ENCODE results near the gene CUL9. TPM values are rescaled to one million over a fixed set of nuclear protein-coding genes. Genes with fewer than 3 reads are reported as not detected.

The CUL9 gene
- total RNA-seq, 1 experiment from 2014 or later: 39.6 TPM

DNA sequence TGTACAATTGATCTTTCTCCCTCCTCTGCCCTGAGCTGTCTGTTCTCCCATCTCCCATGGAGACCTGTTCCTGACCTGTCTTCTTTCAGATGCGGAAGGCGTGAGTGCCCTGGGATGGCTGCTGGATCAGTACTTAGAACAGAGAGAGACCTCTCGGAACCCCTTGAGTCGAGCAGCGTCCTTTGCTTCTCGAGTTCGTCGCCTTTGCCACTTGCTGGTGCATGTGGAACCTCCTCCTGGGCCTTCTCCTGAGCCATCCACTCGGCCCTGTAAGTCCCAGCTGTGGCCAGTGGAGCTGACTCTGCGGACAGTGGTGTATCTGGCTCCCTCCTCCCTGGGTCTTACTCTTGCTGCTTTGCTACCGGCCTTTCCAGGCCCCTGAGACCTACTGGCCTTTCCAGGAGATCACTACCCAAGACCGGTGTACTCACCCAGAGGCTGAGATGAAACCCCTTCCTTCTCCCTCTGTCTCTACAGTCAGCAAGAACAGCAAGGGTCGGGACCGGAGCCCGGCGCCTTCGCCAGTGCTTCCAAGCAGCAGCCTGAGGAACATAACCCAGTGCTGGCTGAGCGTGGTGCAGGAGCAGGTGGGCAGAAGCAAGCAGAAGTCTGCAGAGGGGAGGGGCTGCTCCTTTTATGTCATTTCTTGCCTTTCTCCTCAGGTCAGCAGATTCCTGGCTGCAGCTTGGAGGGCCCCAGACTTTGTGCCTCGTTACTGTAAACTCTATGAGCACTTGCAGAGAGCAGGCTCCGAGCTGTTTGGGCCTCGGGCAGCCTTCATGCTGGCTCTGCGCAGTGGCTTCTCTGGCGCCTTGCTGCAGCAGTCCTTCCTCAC lies 22.5 kb downstream of the CUL9 start:
- Mint-ChIP-seq H3K4me3 (ENCODE audit: unreplicated experiment) (no peak overlapping the region), H3K27ac (ENCODE audit: low read depth, unreplicated experiment) (no peak overlapping the region), H3K27me3 (ENCODE audit: insufficient read depth, unreplicated experiment) (no peaks in the 10 kb centered on the region), H3K4me1 (ENCODE audit: insufficient read depth, unreplicated experiment) (no peaks in the 10 kb centered on the region), H3K36me3 (ENCODE audit: insufficient read depth, unreplicated experiment) (peaks cover 31% of the 10 kb centered on the region), H3K9me3 (ENCODE audit: unreplicated experiment) (no peaks in the 10 kb centered on the region)
- CTCF ChIA-PET: interaction anchor here (1.1 kb wide), 1 partner anchor 24 kb away, joined by 4 read pairs; the partner anchor contains the start of gene DNPH1
- TF ChIP-seq, protein P1, sequence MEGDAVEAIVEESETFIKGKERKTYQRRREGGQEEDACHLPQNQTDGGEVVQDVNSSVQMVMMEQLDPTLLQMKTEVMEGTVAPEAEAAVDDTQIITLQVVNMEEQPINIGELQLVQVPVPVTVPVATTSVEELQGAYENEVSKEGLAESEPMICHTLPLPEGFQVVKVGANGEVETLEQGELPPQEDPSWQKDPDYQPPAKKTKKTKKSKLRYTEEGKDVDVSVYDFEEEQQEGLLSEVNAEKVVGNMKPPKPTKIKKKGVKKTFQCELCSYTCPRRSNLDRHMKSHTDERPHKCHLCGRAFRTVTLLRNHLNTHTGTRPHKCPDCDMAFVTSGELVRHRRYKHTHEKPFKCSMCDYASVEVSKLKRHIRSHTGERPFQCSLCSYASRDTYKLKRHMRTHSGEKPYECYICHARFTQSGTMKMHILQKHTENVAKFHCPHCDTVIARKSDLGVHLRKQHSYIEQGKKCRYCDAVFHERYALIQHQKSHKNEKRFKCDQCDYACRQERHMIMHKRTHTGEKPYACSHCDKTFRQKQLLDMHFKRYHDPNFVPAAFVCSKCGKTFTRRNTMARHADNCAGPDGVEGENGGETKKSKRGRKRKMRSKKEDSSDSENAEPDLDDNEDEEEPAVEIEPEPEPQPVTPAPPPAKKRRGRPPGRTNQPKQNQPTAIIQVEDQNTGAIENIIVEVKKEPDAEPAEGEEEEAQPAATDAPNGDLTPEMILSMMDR (IDR thresholded peaks at IDR 0.05; ENCODE audit: unreplicated experiment): no peak
- BruUV-seq (replicated peaks): no TSS peak
- no peak for DNase-seq (ENCODE audit: unreplicated experiment)
- POLR2A ChIA-PET: interaction anchor here (0.6 kb wide), 1 partner anchor 86 kb away, joined by 3 read pairs; no protein-coding TSS in a partner anchor
- intact Hi-C loops (cut with micrococcal nuclease): no loop called here

DNA sequence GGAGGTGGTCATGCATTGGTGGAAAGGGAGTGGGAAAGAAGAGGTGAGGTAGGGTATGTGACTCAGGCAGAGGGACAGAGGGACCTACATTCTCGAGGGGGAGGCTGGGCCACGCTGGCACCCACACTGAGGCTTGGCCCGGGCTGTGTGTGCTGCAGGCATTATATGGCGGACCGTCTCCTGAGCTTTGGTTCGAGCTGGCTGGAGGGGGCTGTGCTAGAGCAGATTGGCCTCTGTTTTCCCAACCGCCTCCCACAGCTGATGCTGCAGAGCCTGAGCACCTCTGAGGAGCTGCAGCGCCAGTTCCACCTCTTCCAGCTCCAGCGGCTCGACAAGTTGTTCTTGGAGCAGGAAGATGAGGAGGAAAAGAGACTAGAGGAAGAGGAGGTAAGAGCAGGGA lies 23.9 kb downstream of the CUL9 start:
- no TSS peak for BruUV-seq (replicated peaks)
- H3K4me1 Mint-ChIP-seq (ENCODE audit: insufficient read depth, unreplicated experiment): no peaks in the 10 kb centered on the region
- TF ChIP-seq, protein P1 (IDR thresholded peaks at IDR 0.05; ENCODE audit: unreplicated experiment): no peak
- intact Hi-C loops (cut with micrococcal nuclease): no loop called here
- no peak overlapping the region for H3K27ac Mint-ChIP-seq (ENCODE audit: low read depth, unreplicated experiment)
- H3K36me3 Mint-ChIP-seq (ENCODE audit: insufficient read depth, unreplicated experiment): peaks cover 30% of the 10 kb centered on the region
- no peaks in the 10 kb centered on the region for H3K9me3 Mint-ChIP-seq (ENCODE audit: unreplicated experiment)
- ChIA-PET CTCF (interaction anchor here (1.0 to 1.1 kb wide), 2 partner anchors 12 to 23 kb away, joined by 3 to 5 read pairs; partner anchors contain the start of gene DNPH1), POLR2A (no interaction called here)
- no peak overlapping the region for H3K4me3 Mint-ChIP-seq (ENCODE audit: unreplicated experiment)
- DNase-seq (ENCODE audit: unreplicated experiment): no peak
- no peaks in the 10 kb centered on the region for H3K27me3 Mint-ChIP-seq (ENCODE audit: insufficient read depth, unreplicated experiment)

- TF ChIP-seq, protein P1 (IDR thresholded peaks at IDR 0.05; ENCODE audit: unreplicated experiment): no peak
- H3K9me3 Mint-ChIP-seq (ENCODE audit: unreplicated experiment): no peaks in the 10 kb centered on the region
- no peak overlapping the region for H3K4me3 Mint-ChIP-seq (ENCODE audit: unreplicated experiment)
- no peak overlapping the region for H3K27ac Mint-ChIP-seq (ENCODE audit: low read depth, unreplicated experiment)
- H3K4me1 Mint-ChIP-seq (ENCODE audit: insufficient read depth, unreplicated experiment): no peaks in the 10 kb centered on the region
- ChIA-PET CTCF (no interaction called here), POLR2A (no interaction called here)
- no TSS peak for BruUV-seq (replicated peaks)
- intact Hi-C loops (cut with micrococcal nuclease): no loop called here
- no peaks in the 10 kb centered on the region for H3K27me3 Mint-ChIP-seq (ENCODE audit: insufficient read depth, unreplicated experiment)
- H3K36me3 Mint-ChIP-seq (ENCODE audit: insufficient read depth, unreplicated experiment): peaks cover 27% of the 10 kb centered on the region
- DNase-seq (ENCODE audit: unreplicated experiment): no peak
These were observed 25.3 kb downstream of the CUL9 start for GRCh38 chr6:43207286-43207685.

- H3K27ac Mint-ChIP-seq (ENCODE audit: low read depth, unreplicated experiment): no peak overlapping the region
- TF ChIP-seq, protein P1 (IDR thresholded peaks at IDR 0.05; ENCODE audit: unreplicated experiment): no peak
- BruUV-seq (replicated peaks): no TSS peak
- H3K36me3 Mint-ChIP-seq (ENCODE audit: insufficient read depth, unreplicated experiment): peaks cover 24% of the 10 kb centered on the region
- ChIA-PET POLR2A (interaction anchor here (1.3 kb wide), 1 partner anchor 7 kb away, joined by 3 read pairs; no protein-coding TSS in a partner anchor), CTCF (interaction anchor here (1.6 kb wide), 1 partner anchor 12 kb away, joined by 3 read pairs; no protein-coding TSS in a partner anchor)
- intact Hi-C loops (cut with micrococcal nuclease): no loop called here
- H3K9me3 Mint-ChIP-seq (ENCODE audit: unreplicated experiment): no peaks in the 10 kb centered on the region
- no peaks in the 10 kb centered on the region for H3K27me3 Mint-ChIP-seq (ENCODE audit: insufficient read depth, unreplicated experiment)
- H3K4me1 Mint-ChIP-seq (ENCODE audit: insufficient read depth, unreplicated experiment): no peaks in the 10 kb centered on the region
- DNase-seq (ENCODE audit: unreplicated experiment): no peak
- no peak overlapping the region for H3K4me3 Mint-ChIP-seq (ENCODE audit: unreplicated experiment)
These were observed 30.0 kb downstream of the CUL9 start for GRCh38 chr6:43211955-43212354.
